ENCODE measurements around the gene RIPK1. TPM values are rescaled to one million over a fixed set of nuclear protein-coding genes. Genes with fewer than 3 reads are reported as not detected.

The RIPK1 gene
- polyA plus RNA-seq, 1 of the 3 experiments (the other 2 are of a cell fraction) = 12.0 TPM

- peaks cover 5% of the 10 kb centered on the region for H3F3A ChIP-seq (replicated peaks; ENCODE audit: insufficient read depth)
- H3K9me3 ChIP-seq = no peaks in the 10 kb centered on the region
- no peaks in the 10 kb centered on the region for H3K4me1 ChIP-seq (ENCODE audit: control insufficient read depth in 1 of 2, insufficient read depth in 2 of 2, low read depth in 1 of 2, low read length in 1 of 2)
- H3K27me3 ChIP-seq (ENCODE audit: insufficient read depth) = no peaks in the 10 kb centered on the region
- no peak for TF ChIP-seq YY1 (IDR thresholded peaks at IDR 0.05; ENCODE audit: low read depth)
- TF ChIP-seq, protein P1, sequence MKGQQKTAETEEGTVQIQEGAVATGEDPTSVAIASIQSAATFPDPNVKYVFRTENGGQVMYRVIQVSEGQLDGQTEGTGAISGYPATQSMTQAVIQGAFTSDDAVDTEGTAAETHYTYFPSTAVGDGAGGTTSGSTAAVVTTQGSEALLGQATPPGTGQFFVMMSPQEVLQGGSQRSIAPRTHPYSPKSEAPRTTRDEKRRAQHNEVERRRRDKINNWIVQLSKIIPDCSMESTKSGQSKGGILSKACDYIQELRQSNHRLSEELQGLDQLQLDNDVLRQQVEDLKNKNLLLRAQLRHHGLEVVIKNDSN (IDR thresholded peaks at IDR 0.05; ENCODE audit: borderline replicate concordance, low read depth) = no peak
- TF ChIP-seq RAD21 (IDR thresholded peaks at IDR 0.05; ENCODE audit: low read length) = no peak
- TF ChIP-seq, protein P2, sequence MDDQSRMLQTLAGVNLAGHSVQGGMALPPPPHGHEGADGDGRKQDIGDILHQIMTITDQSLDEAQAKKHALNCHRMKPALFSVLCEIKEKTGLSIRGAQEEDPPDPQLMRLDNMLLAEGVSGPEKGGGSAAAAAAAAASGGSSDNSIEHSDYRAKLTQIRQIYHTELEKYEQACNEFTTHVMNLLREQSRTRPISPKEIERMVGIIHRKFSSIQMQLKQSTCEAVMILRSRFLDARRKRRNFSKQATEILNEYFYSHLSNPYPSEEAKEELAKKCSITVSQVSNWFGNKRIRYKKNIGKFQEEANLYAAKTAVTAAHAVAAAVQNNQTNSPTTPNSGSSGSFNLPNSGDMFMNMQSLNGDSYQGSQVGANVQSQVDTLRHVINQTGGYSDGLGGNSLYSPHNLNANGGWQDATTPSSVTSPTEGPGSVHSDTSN (IDR thresholded peaks at IDR 0.05) = no peak
- no peak for TF ChIP-seq USF2 (IDR thresholded peaks at IDR 0.05; ENCODE audit: borderline replicate concordance, low read depth, low read length)
- TF ChIP-seq SIN3A (IDR thresholded peaks at IDR 0.05; ENCODE audit: borderline replicate concordance, low read depth, low read length) = no peak
- no peak for TF ChIP-seq JUND (IDR thresholded peaks at IDR 0.05)
- CTCF ChIA-PET = no interaction called here
- H4K20me1 ChIP-seq (ENCODE audit: insufficient read depth) = no peaks in the 10 kb centered on the region
- H3K36me3 ChIP-seq (replicated peaks in 1 of 2; ENCODE audit: control insufficient read depth in 1 of 2, insufficient read depth in 2 of 2, low read length in 1 of 2) = peaks cover 55 to 75% of the 10 kb centered on the region in 2 experiments
- H3K9ac ChIP-seq = no peak overlapping the region
- WGBS (ENCODE audit: low lambda C conversion rate) = 94% methylated on average over 3 of the region's 3 CpGs
- no peak overlapping the region for H3K4me3 ChIP-seq (ENCODE audit: low read depth in 2 of 2, low read length in 1 of 2)
- H3K79me2 ChIP-seq (ENCODE audit: insufficient read depth) = no peaks in the 10 kb centered on the region
- H3K9me2 ChIP-seq = no peaks in the 10 kb centered on the region
- POLR2A ChIA-PET = no interaction called here
- no peak overlapping the region for H3K27ac ChIP-seq (ENCODE audit: low read depth in 2 of 2, low read length in 1 of 2)
- H2AFZ ChIP-seq (ENCODE audit: low read depth) = no peak overlapping the region
- no peak overlapping the region for H3K4me2 ChIP-seq
- no peak for DNase-seq
Observed at GRCh38 chr6:3109761-3110160, 41.5 kb downstream of the RIPK1 start.

- H2AFZ ChIP-seq (ENCODE audit: low read depth) = no peak overlapping the region
- WGBS (ENCODE audit: low lambda C conversion rate) = 99% methylated on average over 6 of the region's 6 CpGs
- ChIA-PET CTCF (no interaction called here), POLR2A (no interaction called here)
- no peak overlapping the region for H3K9ac ChIP-seq
- H3K4me1 ChIP-seq (ENCODE audit: control insufficient read depth in 1 of 2, insufficient read depth in 2 of 2, low read depth in 1 of 2, low read length in 1 of 2) = peaks cover 7 to 11% of the 10 kb centered on the region in 2 experiments; a peak in 2 of 4 replicates
- no peak overlapping the region for H3K4me2 ChIP-seq
- no peaks in the 10 kb centered on the region for H4K20me1 ChIP-seq (ENCODE audit: insufficient read depth)
- H3K27me3 ChIP-seq (ENCODE audit: insufficient read depth) = no peaks in the 10 kb centered on the region
- H3K36me3 ChIP-seq (replicated peaks in 1 of 2; ENCODE audit: control insufficient read depth in 1 of 2, insufficient read depth in 2 of 2, low read length in 1 of 2) = peaks cover 25 to 46% of the 10 kb centered on the region in 2 experiments
- no peaks in the 10 kb centered on the region for H3K9me2 ChIP-seq
- H3F3A ChIP-seq (replicated peaks; ENCODE audit: insufficient read depth) = peaks cover 18% of the 10 kb centered on the region
- no peak overlapping the region for H3K27ac ChIP-seq (ENCODE audit: low read depth in 2 of 2, low read length in 1 of 2)
- no peaks in the 10 kb centered on the region for H3K9me3 ChIP-seq
- DNase-seq = no peak
- H3K79me2 ChIP-seq (ENCODE audit: insufficient read depth) = peaks cover 5% of the 10 kb centered on the region; the same call in 1 of the 2 replicates
- no peak overlapping the region for H3K4me3 ChIP-seq (ENCODE audit: low read depth in 2 of 2, low read length in 1 of 2)
- TF ChIP-seq POLR2AphosphoS5 (IDR thresholded peaks at IDR 0.05; ENCODE audit: low read depth, low read length) (no peak), RAD21 (IDR thresholded peaks at IDR 0.05; ENCODE audit: low read length) (no peak), ZBTB33 (IDR thresholded peaks at IDR 0.05; ENCODE audit: borderline replicate concordance, low read depth) (no peak), RCOR1 (IDR thresholded peaks at IDR 0.05; ENCODE audit: low read length) (no peak), EP300 (IDR thresholded peaks at IDR 0.05; ENCODE audit: borderline replicate concordance in 1 of 2, low read depth in 1 of 2, low read length in 1 of 2) (no peak), ELF1 (IDR thresholded peaks at IDR 0.05) (no peak), RXRA (IDR thresholded peaks at IDR 0.05; ENCODE audit: borderline replicate concordance, low read depth) (no peak), GATA2 (CRISPR knock-in tag; IDR thresholded peaks at IDR 0.05) (no peak), MXI1 (IDR thresholded peaks at IDR 0.05; ENCODE audit: low read depth, low read length) (no peak), MAX (IDR thresholded peaks at IDR 0.05; ENCODE audit: low read depth) (no peak), SIN3A (IDR thresholded peaks at IDR 0.05; ENCODE audit: borderline replicate concordance, low read depth, low read length) (no peak), TAF1 (IDR thresholded peaks at IDR 0.05; ENCODE audit: borderline replicate concordance, low read depth, low read length) (no peak), CTCF (IDR thresholded peaks at IDR 0.05) (no peak), GABPA (IDR thresholded peaks at IDR 0.05; ENCODE audit: low read depth) (no peak), YY1 (IDR thresholded peaks at IDR 0.05; ENCODE audit: low read depth) (no peak)
Observed at GRCh38 chr6:3114377-3114776, 46.1 kb downstream of the RIPK1 start.

Data from SK-N-SH (cell line).